Measurements from ENCODE around the gene FBXW5.

FBXW5 gene

DNA sequence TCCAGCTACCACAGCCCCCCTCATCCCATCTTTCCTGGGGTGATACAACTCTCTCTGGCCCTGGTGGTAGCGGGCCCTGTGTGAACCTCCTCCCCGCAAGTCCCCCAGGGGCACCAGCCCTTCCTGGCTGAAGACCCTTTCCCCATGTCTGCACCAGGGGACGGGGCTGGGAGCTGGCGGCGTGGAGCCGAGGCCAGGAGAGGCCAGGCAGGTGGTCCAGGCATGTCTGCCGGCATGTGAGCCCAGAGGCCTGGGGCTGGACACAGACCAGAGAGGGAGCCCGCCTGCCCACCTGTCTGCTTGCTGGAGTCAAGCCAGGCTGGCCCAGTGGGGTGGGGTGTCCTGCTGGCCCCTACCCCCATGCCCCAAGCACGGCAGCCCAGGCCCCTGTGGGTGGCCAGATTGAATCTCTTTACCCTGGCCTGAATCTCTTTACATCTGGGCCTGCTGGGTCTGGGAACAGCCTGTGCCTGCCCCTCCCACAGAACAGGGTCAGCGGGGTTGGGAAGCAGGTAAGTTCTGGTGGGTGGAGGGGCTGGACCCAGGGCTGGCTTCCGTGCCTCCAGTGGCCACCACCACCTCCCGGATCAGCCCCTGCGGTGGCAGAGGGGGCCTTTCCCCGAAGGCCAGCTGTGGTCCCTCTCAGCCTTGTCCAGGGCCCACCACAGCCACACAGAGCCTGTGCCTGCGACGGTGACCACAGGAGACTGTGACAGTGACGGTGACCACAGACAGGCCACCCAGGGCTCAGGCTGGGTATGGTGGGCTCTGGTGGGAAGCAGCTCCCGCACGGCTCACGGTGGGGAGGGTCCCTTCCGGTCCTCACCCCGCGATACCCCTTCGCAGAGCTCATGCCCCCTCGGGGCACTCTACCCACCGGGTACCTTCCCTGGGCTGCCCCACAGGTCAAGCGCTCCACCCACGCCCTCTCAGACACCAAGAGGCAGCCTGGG, 14.6 kb upstream of the FBXW5 start:
- TF ChIP-seq, protein P1, sequence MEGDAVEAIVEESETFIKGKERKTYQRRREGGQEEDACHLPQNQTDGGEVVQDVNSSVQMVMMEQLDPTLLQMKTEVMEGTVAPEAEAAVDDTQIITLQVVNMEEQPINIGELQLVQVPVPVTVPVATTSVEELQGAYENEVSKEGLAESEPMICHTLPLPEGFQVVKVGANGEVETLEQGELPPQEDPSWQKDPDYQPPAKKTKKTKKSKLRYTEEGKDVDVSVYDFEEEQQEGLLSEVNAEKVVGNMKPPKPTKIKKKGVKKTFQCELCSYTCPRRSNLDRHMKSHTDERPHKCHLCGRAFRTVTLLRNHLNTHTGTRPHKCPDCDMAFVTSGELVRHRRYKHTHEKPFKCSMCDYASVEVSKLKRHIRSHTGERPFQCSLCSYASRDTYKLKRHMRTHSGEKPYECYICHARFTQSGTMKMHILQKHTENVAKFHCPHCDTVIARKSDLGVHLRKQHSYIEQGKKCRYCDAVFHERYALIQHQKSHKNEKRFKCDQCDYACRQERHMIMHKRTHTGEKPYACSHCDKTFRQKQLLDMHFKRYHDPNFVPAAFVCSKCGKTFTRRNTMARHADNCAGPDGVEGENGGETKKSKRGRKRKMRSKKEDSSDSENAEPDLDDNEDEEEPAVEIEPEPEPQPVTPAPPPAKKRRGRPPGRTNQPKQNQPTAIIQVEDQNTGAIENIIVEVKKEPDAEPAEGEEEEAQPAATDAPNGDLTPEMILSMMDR (IDR thresholded peaks at IDR 0.05; ENCODE audit: insufficient read depth, low read length, missing control alignments) = no peak
- ChIA-PET CTCF (interaction anchor here (1.0 to 2.8 kb wide), 5 partner anchors 11 to 88 kb away, joined by 3 to 16 read pairs (median 4); no protein-coding TSS in a partner anchor), POLR2A (no interaction called here)

DNA sequence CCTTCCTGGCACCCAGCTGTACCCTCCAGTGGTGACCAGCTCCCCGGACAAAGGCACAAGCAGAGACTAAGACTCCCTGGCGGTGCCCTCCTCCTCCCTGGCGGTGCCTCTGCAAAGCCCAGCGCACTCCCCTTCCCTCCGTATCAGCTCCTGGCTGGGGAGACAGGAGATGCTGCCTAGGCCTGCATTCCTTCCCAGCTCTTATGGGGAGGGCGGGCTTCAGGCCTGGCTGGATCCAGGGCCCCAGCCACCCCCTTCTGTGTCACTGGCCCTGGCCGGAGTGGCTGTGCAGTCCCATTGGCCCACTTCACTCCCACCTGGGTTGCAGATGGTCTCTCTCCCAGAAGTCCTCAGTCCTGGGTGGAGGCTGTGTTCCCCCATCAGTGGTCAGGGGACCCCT, 13.9 kb upstream of the FBXW5 start:
- no peak overlapping the region for H3K4me3 ChIP-seq (ENCODE audit: low read depth, low read length)
- DNase-seq (ENCODE audit: low read depth, low spot score) = no peak
- ChIA-PET POLR2A (no interaction called here), CTCF (interaction anchor here (0.7 to 2.8 kb wide), 3 partner anchors 10 to 77 kb away, joined by 5 to 16 read pairs (median 5); no protein-coding TSS in a partner anchor)
- TF ChIP-seq, protein P1 (IDR thresholded peaks at IDR 0.05; ENCODE audit: insufficient read depth, low read length, missing control alignments) = no peak

More for the DNA sequence above, 14.6 kb upstream of the FBXW5 start:
- H3K4me3 ChIP-seq (ENCODE audit: low read depth, low read length) = no peak overlapping the region
- DNase-seq (ENCODE audit: low read depth, low spot score) = no peak

DNA sequence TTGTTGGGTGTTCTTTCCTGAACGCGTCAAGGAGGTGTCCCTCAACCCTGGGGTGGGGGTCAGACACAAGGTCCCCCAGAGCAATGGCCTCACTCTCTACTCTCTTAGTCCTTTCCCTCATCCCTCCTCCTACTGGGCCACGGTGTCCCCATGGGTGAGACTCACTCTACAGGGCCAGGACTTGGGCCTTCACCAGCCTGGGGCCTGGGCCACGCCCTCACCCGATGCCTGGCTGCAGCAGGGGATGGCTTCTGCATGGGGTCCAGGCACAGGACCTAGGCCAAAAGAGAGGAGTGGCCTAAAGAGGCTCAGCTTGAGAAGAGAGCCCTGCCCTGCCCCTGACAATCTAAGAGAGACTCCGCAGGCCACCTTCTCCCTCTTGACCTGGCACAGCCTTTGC, 13.4 kb upstream of the FBXW5 start:
- DNase-seq (ENCODE audit: low read depth, low spot score) = no peak
- TF ChIP-seq, protein P1 (IDR thresholded peaks at IDR 0.05; ENCODE audit: insufficient read depth, low read length, missing control alignments) = no peak
- no peak overlapping the region for H3K4me3 ChIP-seq (ENCODE audit: low read depth, low read length)
- POLR2A ChIA-PET = no interaction called here
- CTCF ChIA-PET = interaction anchor here (0.7 to 2.8 kb wide), 3 partner anchors 10 to 77 kb away, joined by 5 to 16 read pairs (median 5); no protein-coding TSS in a partner anchor

DNA sequence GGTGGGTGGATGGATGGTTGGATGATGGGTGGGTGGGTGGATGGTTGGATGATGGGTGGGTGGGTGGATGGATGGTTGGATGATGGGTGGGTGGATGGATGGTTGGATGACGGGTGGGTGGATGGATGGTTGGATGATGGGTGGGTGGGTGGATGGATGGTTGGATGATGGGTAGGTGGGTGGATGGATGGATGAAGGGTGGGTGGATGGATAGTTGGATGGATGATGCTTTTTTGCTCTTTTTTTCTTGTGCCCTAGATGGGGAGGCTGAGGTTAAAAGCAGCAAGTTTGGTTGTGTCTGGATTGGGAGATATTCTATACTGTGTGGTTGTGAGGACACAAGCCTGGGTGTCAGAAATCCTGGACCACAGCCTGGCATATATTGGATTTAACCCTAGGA, 12.9 kb upstream of the FBXW5 start:
- TF ChIP-seq, protein P1 (IDR thresholded peaks at IDR 0.05; ENCODE audit: insufficient read depth, low read length, missing control alignments) = no peak
- no peak for DNase-seq (ENCODE audit: low read depth, low spot score)
- ChIA-PET POLR2A (no interaction called here), CTCF (no interaction called here)
- no peak overlapping the region for H3K4me3 ChIP-seq (ENCODE audit: low read depth, low read length)

DNA sequence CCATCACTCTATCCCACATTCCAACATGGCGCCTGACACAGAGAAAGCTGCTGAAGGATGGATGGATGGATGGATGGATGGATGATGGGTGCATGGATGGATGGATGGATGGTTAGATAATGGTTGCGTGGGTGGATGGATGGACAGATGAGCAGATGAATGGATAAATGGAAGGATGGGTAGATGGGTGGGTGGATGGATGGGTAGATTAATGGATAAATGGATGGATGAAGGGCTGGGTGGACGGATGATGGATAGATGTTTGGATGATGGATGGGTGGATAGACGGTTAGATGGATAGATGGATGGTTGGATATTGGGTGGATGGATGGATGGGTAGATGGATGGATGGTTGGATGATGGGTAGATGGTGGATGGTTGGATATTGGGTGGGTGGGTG, 12.1 kb upstream of the FBXW5 start:
- H3K4me3 ChIP-seq (ENCODE audit: low read depth, low read length) = no peak overlapping the region
- ChIA-PET POLR2A (no interaction called here), CTCF (interaction anchor here (1.6 kb wide), 1 partner anchor 10 kb away, joined by 3 read pairs; no protein-coding TSS in a partner anchor)
- DNase-seq (ENCODE audit: low read depth, low spot score) = no peak
- TF ChIP-seq, protein P1 (IDR thresholded peaks at IDR 0.05; ENCODE audit: insufficient read depth, low read length, missing control alignments) = no peak

DNA sequence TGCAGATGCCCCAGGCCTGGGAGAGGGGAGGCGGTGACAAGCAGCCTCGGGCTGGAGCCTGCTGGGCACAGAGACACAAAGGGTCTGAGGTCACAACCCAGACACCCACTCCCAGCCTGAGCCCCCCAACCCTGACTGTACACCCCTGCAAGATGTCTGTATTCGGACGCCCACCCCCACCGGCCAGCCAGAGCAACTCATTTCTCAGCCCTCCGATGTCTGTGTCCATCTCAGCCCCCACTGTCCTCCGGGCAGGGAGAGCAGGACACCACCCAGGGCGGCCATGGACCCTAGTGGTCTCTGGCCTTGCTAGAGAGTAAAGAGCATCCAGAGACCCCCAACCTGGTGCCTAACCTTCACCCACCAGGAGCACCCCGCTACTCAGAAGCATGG, 11.4 kb upstream of the FBXW5 start:
- TF ChIP-seq, protein P1 (IDR thresholded peaks at IDR 0.05; ENCODE audit: insufficient read depth, low read length, missing control alignments) = no peak
- no peak for DNase-seq (ENCODE audit: low read depth, low spot score)
- POLR2A ChIA-PET = no interaction called here
- no peak overlapping the region for H3K4me3 ChIP-seq (ENCODE audit: low read depth, low read length)
- CTCF ChIA-PET = interaction anchor here (1.6 to 3.4 kb wide), 2 partner anchors 11 kb away, joined by 3 to 16 read pairs; partner anchors contain the start of genes C8G and FBXW5
